Endothelial cell of umbilical vein (primary cell): ENCODE measurements around the gene TEX11. TPM values are rescaled to one million over a fixed set of nuclear protein-coding genes. Genes with fewer than 3 reads are reported as not detected.
A peak's percentile ranks its signal among the peaks of the same experiment; 100 is the strongest.

Experiments
- BruUV-seq: library from RNA; stranded (reverse); fragments of 400-500 nt; replicated peaks from 2 replicates; lab custom pipeline; 2021; lab: Mats Ljungman, UMichigan
- CTCF ChIA-PET: fragments of 300-600, 350-600 bp; sonication (Branson Sonifier 250); formaldehyde crosslinking; loops from one replicate; lab custom pipeline; 2021; ENCODE audit warnings: antibody characterized with exemption, inconsistent platforms; lab: Charles Lee
- POLR2A ChIA-PET: fragments of 300-600, 350-600 bp; sonication (Branson Sonifier 250); formaldehyde crosslinking; loops from one replicate; lab custom pipeline; 2021; ENCODE audit warnings: antibody characterized with exemption, inconsistent platforms; lab: Charles Lee
- DNase-seq: peaks from one replicate; pipeline ENCODE4 v3.0.0-alpha.2; 2011; ENCODE audit warnings: low read depth, low spot score
- FAIRE-seq: peaks from 2 replicates; lab custom pipeline; 2011; peaks lifted over from hg19 to GRCh38; lab: Jason Lieb, UNC
- H2AFZ ChIP-seq: 2 replicates; pipeline ENCODE4 v1.6.0; 2012; ENCODE audit warnings: low read depth, low read length, control low read depth, inconsistent platforms
- H3K27ac ChIP-seq: 2 replicates; pipeline ENCODE4 v1.5.1; 2011; ENCODE audit warnings: low read depth, mild to moderate bottlenecking, control low read depth, low read length, moderate library complexity; ENCODE audit not compliant: insufficient read depth
- H3K27me3 ChIP-seq, 2 experiments: 2 replicates each; pipeline versions ENCODE4 v1.6.0 to v1.6.1; 2011; ENCODE audit warnings: low read length in 2 of 2, mixed read lengths in 1 of 2; ENCODE audit not compliant: control insufficient read depth in 2 of 2, insufficient read depth in 2 of 2
- H3K36me3 ChIP-seq, 2 experiments: 2 replicates in 1 of 2; 3 replicates in 1 of 2; pipeline ENCODE4 v1.5.1; 2011; ENCODE audit warnings: low read length in 2 of 2, mild to moderate bottlenecking in 1 of 2, moderate library complexity in 1 of 2; ENCODE audit not compliant: control insufficient read depth in 2 of 2, insufficient read depth in 2 of 2; ENCODE audit errors: extremely low read depth in 1 of 2
- H3K4me1 ChIP-seq: 3 replicates; pipeline ENCODE4 v1.5.1; 2011; ENCODE audit warnings: mild to moderate bottlenecking, low read length; ENCODE audit not compliant: control insufficient read depth, insufficient read depth; ENCODE audit errors: extremely low read depth
- H3K4me2 ChIP-seq: 2 replicates; pipeline ENCODE4 v1.6.1; 2011; ENCODE audit warnings: low read length, control low read depth, mixed read lengths; ENCODE audit not compliant: insufficient read depth
- H3K4me3 ChIP-seq, 3 experiments: fragments of 200-600 bp in 1 of 3; sonication (generic), shearing (Covaris generic) in 1 of 3; replicated peaks in 1 of 3; 2 replicates each; pipeline ENCODE4 v1.5.1; 2011 to 2016; ENCODE audit warnings: control low read depth in 3 of 3, low read length in 3 of 3, mild to moderate bottlenecking in 2 of 3, inconsistent platforms in 1 of 3, low read depth in 1 of 3, moderate library complexity in 1 of 3; ENCODE audit not compliant: insufficient read depth in 1 of 3
- H3K79me2 ChIP-seq: 2 replicates; pipeline ENCODE4 v1.6.0; 2012; ENCODE audit warnings: low read length, inconsistent platforms; ENCODE audit not compliant: control insufficient read depth, insufficient read depth
- H3K9ac ChIP-seq: replicated peaks from 2 replicates; pipeline ENCODE3; 2011; ENCODE audit warnings: low read length, control low read depth; ENCODE audit not compliant: insufficient read depth; ENCODE audit errors: extremely low read depth
- H3K9me1 ChIP-seq: replicated peaks from 3 replicates; pipeline ENCODE4 v1.6.0; 2011; ENCODE audit warnings: mild to moderate bottlenecking, low read length; ENCODE audit not compliant: control insufficient read depth, insufficient read depth; ENCODE audit errors: extremely low read depth
- H3K9me3 ChIP-seq: replicated peaks from 2 replicates; pipeline ENCODE4 v1.5.1; 2012; ENCODE audit warnings: low read length, inconsistent platforms; ENCODE audit not compliant: control insufficient read depth, insufficient read depth
- H4K20me1 ChIP-seq: replicated peaks from 2 replicates; pipeline ENCODE3; 2011; ENCODE audit warnings: mild to moderate bottlenecking, low read length; ENCODE audit not compliant: control insufficient read depth, insufficient read depth; ENCODE audit errors: extremely low read depth
- CTCF ChIP-seq, 2 donors: IDR thresholded peaks; 1 replicate in 1 of 2; 2 replicates in 1 of 2; pipeline ENCODE4 v1.5.1; 2011; ENCODE audit warnings: low read length in 2 of 2, mild to moderate bottlenecking in 2 of 2, moderate library complexity in 2 of 2, control low read depth in 1 of 2, inconsistent platforms in 1 of 2, low read depth in 1 of 2; ENCODE audit not compliant: insufficient read depth in 1 of 2; ENCODE audit errors: extremely low read depth in 1 of 2
- EZH2 ChIP-seq: IDR thresholded peaks from 2 replicates; pipeline ENCODE4 v1.6.1; 2012; ENCODE audit warnings: borderline replicate concordance, low read depth, mild to moderate bottlenecking, moderate library complexity, low read length, inconsistent platforms; ENCODE audit not compliant: severe bottlenecking
- FOS ChIP-seq: IDR thresholded peaks from 2 replicates; pipeline ENCODE4 v1.6.1; 2011; ENCODE audit warnings: mild to moderate bottlenecking, low read length, moderate library complexity, borderline replicate concordance; ENCODE audit not compliant: insufficient read depth
- MAX ChIP-seq: IDR thresholded peaks from 2 replicates; pipeline ENCODE4 v1.6.1; 2011; ENCODE audit not compliant: insufficient read depth, insufficient read length
- MYC ChIP-seq: IDR thresholded peaks from one replicate; pipeline ENCODE4 v1.6.1; 2011; ENCODE audit warnings: mild to moderate bottlenecking, low read depth, low read length
- POLR2A ChIP-seq: IDR thresholded peaks from 2 replicates; pipeline ENCODE4 v1.6.1; 2012; ENCODE audit warnings: low read depth, mild to moderate bottlenecking, control low read depth, low read length
- POLR2AphosphoS5 ChIP-seq: IDR thresholded peaks from 2 replicates; pipeline ENCODE4 v1.6.1; 2012; ENCODE audit warnings: low read depth, mild to moderate bottlenecking, control low read depth, low read length, moderate library complexity; ENCODE audit not compliant: insufficient read depth
- dilution Hi-C: fragments of 300-500 bp; cut with MboI; formaldehyde crosslinking; loops from one replicate; pipeline ENCODE4 v1.15.0; 2019; ENCODE audit warnings: low sequenced_read_pairs; ENCODE audit not compliant: extremely low pct_ligation_motif_present
- intact Hi-C: fragments of 100-400 bp; cut with micrococcal nuclease; formaldehyde crosslinking; loops from one replicate; pipeline ENCODE4 v1.10.0; 2022
- polyA plus RNA-seq, 4 experiments: library from polyadenylated mRNA; depleted of rRNA in 3 of 4; stranded (reverse) in 3 of 4; unstranded in 1 of 4; fragments of >200 nt; gene quantifications; 2 replicates each; pipeline versions ENCODE4 v1.2.1 to v1.2.3, GENCODE V29; 2011 to 2012; ENCODE audit warnings: missing spikeins in 1 of 4
- total RNA-seq: library from RNA; stranded (reverse); gene quantifications from 2 replicates; pipeline ENCODE4 v1.2.3, GENCODE V29; 2021

TEX11 gene
- total and polyA plus RNA-seq, 2 donors (not counting 3 experiments of a cell fraction or from before 2014, with no cell fraction given) = not detected

GRCh38 chrX:70508296-70508911 lies 400.1 kb downstream of the TEX11 start:
- H3K36me3 ChIP-seq = no peaks in the 10 kb centered on the region
- peak overlapping the region; percentile 77 for H3K27ac ChIP-seq
- H3K9me3 ChIP-seq = no peaks in the 10 kb centered on the region
- intact Hi-C loops = no loop called here
- FAIRE-seq (peak; percentile 97), DNase-seq (peak; percentile 55)
- no peaks in the 10 kb centered on the region for H3K79me2 ChIP-seq
- BruUV-seq = no TSS peak
- ChIA-PET POLR2A (no interaction called here), CTCF (no interaction called here)
- dilution Hi-C loops = no loop called here
- no peaks in the 10 kb centered on the region for H3K27me3 ChIP-seq
- no peaks in the 10 kb centered on the region for H3K9me1 ChIP-seq
- H3K9ac ChIP-seq = no peak overlapping the region
- TF ChIP-seq POLR2A (no peak), FOS (peak; percentile 47), CTCF (IDR thresholded peaks at IDR 0.05; ENCODE audit: extremely low read depth in 1 of 2, insufficient read depth in 1 of 2, low read depth in 1 of 2, low read length in 2 of 2) (no peak), MAX (no peak), MYC (no peak), EZH2 (no peak), POLR2AphosphoS5 (no peak)
- no peaks in the 10 kb centered on the region for H4K20me1 ChIP-seq
- peak overlapping the region; percentile 63 for H2AFZ ChIP-seq
- H3K4me2 ChIP-seq = peak overlapping the region; percentile 8
- H3K4me3 ChIP-seq = no peak overlapping the region
- H3K4me1 ChIP-seq = peaks cover 15% of the 10 kb centered on the region
